ENCODE data around the gene PYHIN1.

PYHIN1 gene

GRCh38 chr1:158931055-158931737 lies at the start of gene PYHIN1:
Gene PYHIN1, plus strand, starts transcription at chr1:158931552. Its CDS starts 5,359 bp downstream, at chr1:158936911.
- Histone ChIP-seq H3K36me3 (ENCODE audit: control insufficient read depth in 5 of 5, insufficient read depth in 5 of 5, low read length in 5 of 5) (no peaks in the 10 kb centered on the region), H3K27ac (ENCODE audit: low read depth, low read length) (no peak within 1 kb of the TSS), H3K9ac (ENCODE audit: low read length in 5 of 5) (no peak within 1 kb of the TSS), H3K9me3 (ENCODE audit: control insufficient read depth in 5 of 5, low read length in 5 of 5) (peaks cover 0 to 11% (median 5%) of the 10 kb centered on the region in 5 donors), H3K4me1 (ENCODE audit: control insufficient read depth in 5 of 5, insufficient read depth in 5 of 5, low read length in 5 of 5) (no peaks in the 10 kb centered on the region), H3K4me3 (ENCODE audit: low read depth in 1 of 5, low read length in 5 of 5) (peak within 1 kb of the TSS in 4 of 5 donors; percentile 4 to 45 (median 23)), H3K27me3 (ENCODE audit: control insufficient read depth in 5 of 5, insufficient read depth in 4 of 5, low read length in 5 of 5) (no peaks in the 10 kb centered on the region)

GRCh38 chr1:158893654-158894053 lies 37.7 kb upstream of the PYHIN1 start:
- no peaks in the 10 kb centered on the region for H3K27me3 ChIP-seq (ENCODE audit: control insufficient read depth in 5 of 5, insufficient read depth in 4 of 5, low read length in 5 of 5)
- H3K4me1 ChIP-seq (ENCODE audit: control insufficient read depth in 5 of 5, insufficient read depth in 5 of 5, low read length in 5 of 5) = no peaks in the 10 kb centered on the region
- no peak overlapping the region for H3K4me3 ChIP-seq (ENCODE audit: low read depth in 1 of 5, low read length in 5 of 5)
- no peak overlapping the region for H3K27ac ChIP-seq (ENCODE audit: low read depth, low read length)
- no peaks in the 10 kb centered on the region for H3K36me3 ChIP-seq (ENCODE audit: control insufficient read depth in 5 of 5, insufficient read depth in 5 of 5, low read length in 5 of 5)
- H3K9ac ChIP-seq (ENCODE audit: low read length in 5 of 5) = no peak overlapping the region
- peaks cover 0 to 3% (median 0%) of the 10 kb centered on the region in 5 donors for H3K9me3 ChIP-seq (ENCODE audit: control insufficient read depth in 5 of 5, low read length in 5 of 5)

DNA sequence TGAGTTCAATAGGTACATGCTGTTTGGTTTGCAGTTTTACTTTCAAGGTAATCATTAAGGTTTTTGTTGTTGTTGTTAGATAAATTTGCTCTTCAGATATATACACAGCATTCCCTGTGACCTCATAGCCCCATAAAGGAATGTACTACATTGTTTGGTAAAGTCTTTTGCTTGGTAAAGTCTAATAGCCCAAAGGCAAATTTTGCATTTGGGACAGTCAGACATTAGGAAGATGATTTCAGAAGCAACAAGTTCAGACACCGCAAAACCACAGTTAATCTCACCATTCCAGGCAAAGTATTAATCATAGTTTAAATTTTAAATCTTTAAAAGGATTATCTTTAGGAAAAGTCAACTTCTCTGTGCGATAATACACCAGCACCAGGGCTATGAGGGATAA lies 32.6 kb upstream of the PYHIN1 start:
- no peak overlapping the region for H3K9ac ChIP-seq (ENCODE audit: low read length in 5 of 5)
- H3K9me3 ChIP-seq (ENCODE audit: control insufficient read depth in 5 of 5, low read length in 5 of 5) = peaks cover 0 to 3% (median 0%) of the 10 kb centered on the region in 5 donors
- no peaks in the 10 kb centered on the region for H3K36me3 ChIP-seq (ENCODE audit: control insufficient read depth in 5 of 5, insufficient read depth in 5 of 5, low read length in 5 of 5)
- no peak overlapping the region for H3K27ac ChIP-seq (ENCODE audit: low read depth, low read length)
- H3K27me3 ChIP-seq (ENCODE audit: control insufficient read depth in 5 of 5, insufficient read depth in 4 of 5, low read length in 5 of 5) = no peaks in the 10 kb centered on the region
- H3K4me1 ChIP-seq (ENCODE audit: control insufficient read depth in 5 of 5, insufficient read depth in 5 of 5, low read length in 5 of 5) = no peaks in the 10 kb centered on the region
- no peak overlapping the region for H3K4me3 ChIP-seq (ENCODE audit: low read depth in 1 of 5, low read length in 5 of 5)

- Histone ChIP-seq H3K4me3 (ENCODE audit: low read depth in 1 of 5, low read length in 5 of 5) (no peak overlapping the region), H3K27me3 (ENCODE audit: control insufficient read depth in 5 of 5, insufficient read depth in 4 of 5, low read length in 5 of 5) (no peaks in the 10 kb centered on the region), H3K9ac (ENCODE audit: low read length in 5 of 5) (no peak overlapping the region), H3K9me3 (ENCODE audit: control insufficient read depth in 5 of 5, low read length in 5 of 5) (no peaks in the 10 kb centered on the region), H3K27ac (ENCODE audit: low read depth, low read length) (no peak overlapping the region), H3K36me3 (ENCODE audit: control insufficient read depth in 5 of 5, insufficient read depth in 5 of 5, low read length in 5 of 5) (no peaks in the 10 kb centered on the region), H3K4me1 (ENCODE audit: control insufficient read depth in 5 of 5, insufficient read depth in 5 of 5, low read length in 5 of 5) (no peaks in the 10 kb centered on the region)
Measured at GRCh38 chr1:158901623-158902022, 29.7 kb upstream of the PYHIN1 start.

- no peaks in the 10 kb centered on the region for H3K36me3 ChIP-seq (ENCODE audit: control insufficient read depth in 5 of 5, insufficient read depth in 5 of 5, low read length in 5 of 5)
- H3K9me3 ChIP-seq (ENCODE audit: control insufficient read depth in 5 of 5, low read length in 5 of 5) = peaks cover 0 to 24% (median 12%) of the 10 kb centered on the region in 5 donors
- H3K27me3 ChIP-seq (ENCODE audit: control insufficient read depth in 5 of 5, insufficient read depth in 4 of 5, low read length in 5 of 5) = no peaks in the 10 kb centered on the region
- H3K4me1 ChIP-seq (ENCODE audit: control insufficient read depth in 5 of 5, insufficient read depth in 5 of 5, low read length in 5 of 5) = no peaks in the 10 kb centered on the region
- no peak overlapping the region for H3K4me3 ChIP-seq (ENCODE audit: low read depth in 1 of 5, low read length in 5 of 5)
- no peak overlapping the region for H3K27ac ChIP-seq (ENCODE audit: low read depth, low read length)
- H3K9ac ChIP-seq (ENCODE audit: low read length in 5 of 5) = no peak overlapping the region
Measured at GRCh38 chr1:158916085-158916484, 15.3 kb upstream of the PYHIN1 start.

GRCh38 chr1:158924677-158925076 lies 6.7 kb upstream of the PYHIN1 start:
- H3K4me3 ChIP-seq (ENCODE audit: low read depth in 1 of 5, low read length in 5 of 5) = no peak overlapping the region
- no peaks in the 10 kb centered on the region for H3K36me3 ChIP-seq (ENCODE audit: control insufficient read depth in 5 of 5, insufficient read depth in 5 of 5, low read length in 5 of 5)
- no peak overlapping the region for H3K9ac ChIP-seq (ENCODE audit: low read length in 5 of 5)
- H3K27ac ChIP-seq (ENCODE audit: low read depth, low read length) = no peak overlapping the region
- H3K9me3 ChIP-seq (ENCODE audit: control insufficient read depth in 5 of 5, low read length in 5 of 5) = peaks cover 0 to 22% (median 5%) of the 10 kb centered on the region in 5 donors
- H3K27me3 ChIP-seq (ENCODE audit: control insufficient read depth in 5 of 5, insufficient read depth in 4 of 5, low read length in 5 of 5) = no peaks in the 10 kb centered on the region
- no peaks in the 10 kb centered on the region for H3K4me1 ChIP-seq (ENCODE audit: control insufficient read depth in 5 of 5, insufficient read depth in 5 of 5, low read length in 5 of 5)

GRCh38 chr1:158930504-158930903 lies 848 bp upstream of the PYHIN1 start:
- Histone ChIP-seq H3K9me3 (ENCODE audit: control insufficient read depth in 5 of 5, low read length in 5 of 5) (peaks cover 0 to 11% (median 5%) of the 10 kb centered on the region in 5 donors), H3K4me1 (ENCODE audit: control insufficient read depth in 5 of 5, insufficient read depth in 5 of 5, low read length in 5 of 5) (no peaks in the 10 kb centered on the region), H3K27ac (ENCODE audit: low read depth, low read length) (no peak overlapping the region), H3K36me3 (ENCODE audit: control insufficient read depth in 5 of 5, insufficient read depth in 5 of 5, low read length in 5 of 5) (no peaks in the 10 kb centered on the region), H3K27me3 (ENCODE audit: control insufficient read depth in 5 of 5, insufficient read depth in 4 of 5, low read length in 5 of 5) (no peaks in the 10 kb centered on the region), H3K9ac (ENCODE audit: low read length in 5 of 5) (no peak overlapping the region), H3K4me3 (ENCODE audit: low read depth in 1 of 5, low read length in 5 of 5) (no peak overlapping the region)

- H3K27ac ChIP-seq (ENCODE audit: low read depth, low read length) = no peak overlapping the region
- peaks cover 0 to 4% (median 3%) of the 10 kb centered on the region in 5 donors for H3K9me3 ChIP-seq (ENCODE audit: control insufficient read depth in 5 of 5, low read length in 5 of 5)
- H3K9ac ChIP-seq (ENCODE audit: low read length in 5 of 5) = no peak overlapping the region
- H3K4me3 ChIP-seq (ENCODE audit: low read depth in 1 of 5, low read length in 5 of 5) = peak overlapping the region in 4 of 5 donors; percentile 4 to 45 (median 23)
- H3K36me3 ChIP-seq (ENCODE audit: control insufficient read depth in 5 of 5, insufficient read depth in 5 of 5, low read length in 5 of 5) = no peaks in the 10 kb centered on the region
- H3K27me3 ChIP-seq (ENCODE audit: control insufficient read depth in 5 of 5, insufficient read depth in 4 of 5, low read length in 5 of 5) = no peaks in the 10 kb centered on the region
- H3K4me1 ChIP-seq (ENCODE audit: control insufficient read depth in 5 of 5, insufficient read depth in 5 of 5, low read length in 5 of 5) = no peaks in the 10 kb centered on the region
Measured at GRCh38 chr1:158932171-158932570, 819 bp downstream of the PYHIN1 start.

- Histone ChIP-seq H3K4me3 (ENCODE audit: low read depth in 1 of 5, low read length in 5 of 5) (no peak overlapping the region), H3K4me1 (ENCODE audit: control insufficient read depth in 5 of 5, insufficient read depth in 5 of 5, low read length in 5 of 5) (no peaks in the 10 kb centered on the region), H3K27ac (ENCODE audit: low read depth, low read length) (no peak overlapping the region), H3K9ac (ENCODE audit: low read length in 5 of 5) (no peak overlapping the region), H3K27me3 (ENCODE audit: control insufficient read depth in 5 of 5, insufficient read depth in 4 of 5, low read length in 5 of 5) (no peaks in the 10 kb centered on the region), H3K9me3 (ENCODE audit: control insufficient read depth in 5 of 5, low read length in 5 of 5) (no peaks in the 10 kb centered on the region), H3K36me3 (ENCODE audit: control insufficient read depth in 5 of 5, insufficient read depth in 5 of 5, low read length in 5 of 5) (no peaks in the 10 kb centered on the region)
Measured at GRCh38 chr1:158933621-158934020, 2.3 kb downstream of the PYHIN1 start.

- H3K36me3 ChIP-seq (ENCODE audit: control insufficient read depth in 5 of 5, insufficient read depth in 5 of 5, low read length in 5 of 5) = no peaks in the 10 kb centered on the region
- no peak overlapping the region for H3K4me3 ChIP-seq (ENCODE audit: low read depth in 1 of 5, low read length in 5 of 5)
- no peaks in the 10 kb centered on the region for H3K9me3 ChIP-seq (ENCODE audit: control insufficient read depth in 5 of 5, low read length in 5 of 5)
- no peaks in the 10 kb centered on the region for H3K4me1 ChIP-seq (ENCODE audit: control insufficient read depth in 5 of 5, insufficient read depth in 5 of 5, low read length in 5 of 5)
- H3K27me3 ChIP-seq (ENCODE audit: control insufficient read depth in 5 of 5, insufficient read depth in 4 of 5, low read length in 5 of 5) = no peaks in the 10 kb centered on the region
- no peak overlapping the region for H3K27ac ChIP-seq (ENCODE audit: low read depth, low read length)
- no peak overlapping the region for H3K9ac ChIP-seq (ENCODE audit: low read length in 5 of 5)
Measured at GRCh38 chr1:158939180-158939579, 7.8 kb downstream of the PYHIN1 start.

Data from subcutaneous abdominal adipose tissue (tissue), 5 donors.